Activated CD8-positive, alpha-beta memory T cell treated with anti-CD3 and anti-CD28 coated beads for 48 hours (primary cell): ENCODE results near the gene ADAMTS6.
"Not testable (repeated sequence)": the region's sequence is repeated elsewhere in the genome, so short reads cannot be mapped to it uniquely, and the experiment has no call there.

Experiments used
- DNase-seq, 3 experiments: peaks; one replicate each; pipeline ENCODE4 v3.0.0-alpha.2; 2020; ENCODE audit warnings: low read depth in 2 of 3, low spot score in 2 of 3

ADAMTS6 gene, protein sequence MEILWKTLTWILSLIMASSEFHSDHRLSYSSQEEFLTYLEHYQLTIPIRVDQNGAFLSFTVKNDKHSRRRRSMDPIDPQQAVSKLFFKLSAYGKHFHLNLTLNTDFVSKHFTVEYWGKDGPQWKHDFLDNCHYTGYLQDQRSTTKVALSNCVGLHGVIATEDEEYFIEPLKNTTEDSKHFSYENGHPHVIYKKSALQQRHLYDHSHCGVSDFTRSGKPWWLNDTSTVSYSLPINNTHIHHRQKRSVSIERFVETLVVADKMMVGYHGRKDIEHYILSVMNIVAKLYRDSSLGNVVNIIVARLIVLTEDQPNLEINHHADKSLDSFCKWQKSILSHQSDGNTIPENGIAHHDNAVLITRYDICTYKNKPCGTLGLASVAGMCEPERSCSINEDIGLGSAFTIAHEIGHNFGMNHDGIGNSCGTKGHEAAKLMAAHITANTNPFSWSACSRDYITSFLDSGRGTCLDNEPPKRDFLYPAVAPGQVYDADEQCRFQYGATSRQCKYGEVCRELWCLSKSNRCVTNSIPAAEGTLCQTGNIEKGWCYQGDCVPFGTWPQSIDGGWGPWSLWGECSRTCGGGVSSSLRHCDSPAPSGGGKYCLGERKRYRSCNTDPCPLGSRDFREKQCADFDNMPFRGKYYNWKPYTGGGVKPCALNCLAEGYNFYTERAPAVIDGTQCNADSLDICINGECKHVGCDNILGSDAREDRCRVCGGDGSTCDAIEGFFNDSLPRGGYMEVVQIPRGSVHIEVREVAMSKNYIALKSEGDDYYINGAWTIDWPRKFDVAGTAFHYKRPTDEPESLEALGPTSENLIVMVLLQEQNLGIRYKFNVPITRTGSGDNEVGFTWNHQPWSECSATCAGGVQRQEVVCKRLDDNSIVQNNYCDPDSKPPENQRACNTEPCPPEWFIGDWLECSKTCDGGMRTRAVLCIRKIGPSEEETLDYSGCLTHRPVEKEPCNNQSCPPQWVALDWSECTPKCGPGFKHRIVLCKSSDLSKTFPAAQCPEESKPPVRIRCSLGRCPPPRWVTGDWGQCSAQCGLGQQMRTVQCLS (N-terminal part only)

DNA sequence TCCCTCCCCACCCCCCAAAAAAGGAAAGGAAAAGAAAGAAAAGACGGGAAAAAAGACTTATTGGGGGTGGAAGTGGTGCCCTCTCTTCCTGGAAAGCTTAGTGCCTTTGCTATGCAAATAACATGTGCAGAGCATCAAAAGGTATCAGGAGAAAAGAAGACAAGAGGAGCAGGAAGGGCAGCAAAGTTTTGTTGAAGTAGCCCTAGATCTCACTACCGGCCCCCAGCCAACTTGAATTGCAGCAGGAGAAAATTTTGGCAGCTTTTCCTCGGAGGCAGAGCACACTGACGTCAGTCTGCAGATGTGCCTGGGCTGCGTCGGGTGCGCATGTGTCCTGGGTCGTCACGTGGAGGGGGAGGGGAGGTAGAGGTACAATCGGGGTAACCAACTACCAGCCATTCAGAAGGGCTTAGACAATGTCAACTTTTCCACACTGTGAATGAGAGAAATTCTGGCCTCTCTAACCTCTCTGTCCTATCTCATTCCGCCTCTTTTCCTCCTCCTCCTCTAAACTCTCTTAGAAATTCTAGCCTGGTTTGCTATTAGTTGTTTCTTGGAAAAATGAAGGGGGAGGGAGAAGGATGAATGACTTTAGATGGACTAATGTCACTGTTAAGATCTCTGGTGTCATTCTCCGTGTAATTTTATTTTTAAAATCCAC is at the start of gene ADAMTS6:
Gene ADAMTS6 (minus strand): TSS at position 286 of the 661 bp plus-strand sequence. CDS start 8,247 bp downstream, outside the sequence.
- peak; percentile 40 to 51 (median 51) for DNase-seq

DNA sequence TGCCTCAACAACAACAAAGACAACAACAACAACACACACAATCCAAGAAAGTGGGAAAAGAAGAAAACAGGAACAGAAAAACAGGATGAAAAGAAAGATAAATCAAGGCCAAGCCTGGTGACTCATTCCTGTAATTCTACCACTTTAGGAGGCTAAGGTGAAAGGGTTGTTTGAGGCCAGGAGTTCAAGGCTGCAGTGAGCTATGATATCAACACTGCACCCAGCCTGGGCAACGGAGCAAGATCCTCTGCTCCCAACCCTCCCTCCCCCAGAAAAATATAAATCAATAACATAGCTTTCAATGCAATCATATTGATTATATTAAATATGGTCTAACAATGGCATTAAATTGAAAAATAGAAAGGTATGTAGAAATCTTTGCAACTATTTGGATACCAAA is 49.2 kb upstream of the ADAMTS6 start:
- DNase-seq, result no peak

DNA sequence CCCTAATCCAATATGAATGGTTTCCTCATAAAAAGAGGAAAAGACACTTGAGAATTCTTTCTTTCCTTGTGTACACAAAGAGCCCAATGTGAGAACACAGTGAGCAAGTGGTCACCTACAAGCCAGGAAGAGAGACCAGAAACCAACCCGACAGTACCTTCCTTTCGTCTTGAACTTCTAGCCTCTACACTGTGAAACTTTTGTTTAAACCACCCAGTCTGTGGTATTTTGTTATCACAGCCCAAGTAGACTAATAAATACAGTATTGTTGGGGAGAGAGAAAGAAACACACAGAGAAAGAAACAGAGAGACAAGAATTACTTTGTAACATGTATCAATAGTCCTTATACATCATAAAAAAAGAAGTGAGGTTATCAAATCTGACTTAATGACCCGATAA is 44.0 kb upstream of the ADAMTS6 start:
- DNase-seq, result no peak

DNA sequence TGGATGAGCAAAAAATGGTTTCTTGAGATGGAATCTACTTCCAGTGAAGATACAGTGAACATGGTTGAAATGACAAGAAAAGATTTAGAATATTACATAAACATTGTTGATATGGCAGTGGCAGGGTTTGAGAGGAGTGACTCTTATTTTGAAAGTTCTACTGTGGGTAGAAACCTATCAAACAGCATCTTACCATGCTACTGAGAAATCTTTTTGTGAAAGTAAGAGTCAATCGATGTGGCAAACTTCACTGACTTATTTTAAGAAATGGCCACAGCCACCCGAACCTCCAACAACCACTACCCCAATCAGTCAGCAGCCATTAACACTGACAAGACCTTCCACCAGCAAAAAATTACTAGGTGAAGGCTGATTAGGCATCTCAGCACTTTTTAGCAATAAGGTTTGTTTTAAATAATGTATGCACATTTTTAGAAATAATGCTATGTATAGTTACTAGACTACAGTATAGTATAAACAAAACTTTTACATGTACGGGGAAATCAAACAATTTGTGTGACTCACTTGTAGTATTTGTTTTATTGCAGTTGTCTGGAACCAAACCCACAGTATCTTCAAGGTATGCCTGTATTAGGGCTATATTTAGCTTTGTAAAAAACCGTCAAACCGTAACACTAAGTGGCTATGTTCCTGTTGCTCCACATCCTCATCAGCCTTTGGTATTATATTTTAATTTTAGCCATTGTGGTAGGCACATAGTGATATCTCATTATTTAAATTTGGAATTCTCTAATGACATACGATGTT is 30.6 kb upstream of the ADAMTS6 start:
- DNase-seq, result no peak

DNA sequence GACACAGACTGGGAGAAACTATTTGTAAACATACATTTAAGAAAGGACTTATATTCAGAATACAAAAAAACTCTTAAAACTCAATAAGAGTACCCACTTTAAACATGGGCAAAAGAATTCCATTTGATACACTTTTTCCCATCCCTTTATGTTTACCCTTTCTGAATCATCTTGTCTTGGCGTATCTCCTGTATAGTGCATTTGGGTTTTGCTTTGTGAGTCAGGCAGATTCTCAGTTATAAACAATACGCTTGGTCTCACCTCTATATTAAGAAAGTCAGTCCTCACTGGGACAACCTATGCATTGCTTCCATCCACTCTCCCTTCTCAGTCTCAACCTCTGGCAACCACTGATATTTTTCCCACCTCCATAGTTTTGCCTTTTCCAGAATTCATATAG is 27.3 kb upstream of the ADAMTS6 start:
- DNase-seq, result no peak

DNA sequence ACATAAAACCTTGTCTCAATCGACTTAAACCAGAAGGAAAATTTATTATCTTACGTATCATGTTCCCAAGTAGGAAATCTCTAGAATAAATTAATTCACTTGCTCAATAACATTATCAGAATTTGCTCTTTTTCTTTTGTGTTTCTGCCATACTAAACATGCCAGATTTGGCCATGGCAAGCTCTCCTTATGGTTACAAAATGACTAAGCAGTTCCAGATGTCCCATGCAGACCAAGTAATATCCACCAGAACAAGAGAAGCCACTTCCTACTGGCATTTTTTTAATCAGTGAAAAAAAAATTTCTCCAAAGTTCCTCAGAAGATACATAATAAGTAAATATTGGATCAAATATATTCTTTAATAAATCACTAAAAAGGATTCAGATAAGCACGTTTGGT is 25.2 kb upstream of the ADAMTS6 start:
- DNase-seq, result no peak

DNA sequence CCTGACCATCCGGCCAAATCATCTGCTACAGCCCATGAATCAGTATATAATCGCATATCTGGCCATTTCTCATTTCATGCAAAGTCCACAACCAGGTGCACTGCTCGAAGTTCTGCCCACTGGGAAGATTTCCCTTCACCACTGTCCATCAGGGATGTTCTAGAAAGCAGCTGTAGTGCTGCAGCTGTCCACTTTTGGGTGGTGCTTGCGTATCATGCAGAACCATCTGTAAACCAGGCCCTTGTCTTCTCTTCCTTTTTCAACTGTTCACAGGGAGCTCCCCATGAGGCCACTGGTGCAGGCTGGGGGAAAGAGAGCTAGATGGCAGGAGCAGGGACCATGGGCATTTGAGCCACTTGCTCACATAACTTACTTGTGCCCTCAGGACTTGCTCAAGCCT is 7.4 kb upstream of the ADAMTS6 start:
- DNase-seq, result no peak

DNA sequence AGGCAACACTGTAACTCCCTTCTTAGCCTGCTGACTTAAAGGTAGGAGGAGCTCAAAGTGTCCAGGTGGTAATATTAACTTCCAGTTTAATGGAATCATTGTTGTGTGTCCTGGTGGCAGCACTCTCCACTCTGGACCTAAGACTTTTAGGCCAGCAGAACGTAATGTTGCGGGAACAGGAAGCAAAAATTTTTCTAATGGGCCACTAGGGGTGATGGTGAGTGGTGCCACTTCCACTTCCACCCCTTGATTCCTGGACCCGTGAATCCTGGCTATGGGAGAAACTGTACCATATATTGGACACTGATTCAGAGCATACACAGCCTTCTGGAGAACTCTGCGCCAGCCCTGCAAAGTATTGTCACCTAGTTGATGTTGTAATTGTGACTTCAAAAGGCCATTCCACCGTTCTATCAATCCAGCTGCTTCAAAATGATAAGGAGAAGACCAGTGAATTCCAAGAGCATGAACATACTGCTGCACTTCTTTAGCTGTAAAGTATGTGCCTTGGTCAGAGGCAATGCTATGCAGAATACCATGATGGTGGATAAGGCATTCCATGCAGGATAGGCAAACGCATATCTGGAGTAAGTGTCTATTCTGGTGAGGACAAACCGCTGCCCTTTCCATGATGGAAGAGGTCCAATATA is 6.4 kb upstream of the ADAMTS6 start:
- DNase-seq, result not testable (repeated sequence)

DNA sequence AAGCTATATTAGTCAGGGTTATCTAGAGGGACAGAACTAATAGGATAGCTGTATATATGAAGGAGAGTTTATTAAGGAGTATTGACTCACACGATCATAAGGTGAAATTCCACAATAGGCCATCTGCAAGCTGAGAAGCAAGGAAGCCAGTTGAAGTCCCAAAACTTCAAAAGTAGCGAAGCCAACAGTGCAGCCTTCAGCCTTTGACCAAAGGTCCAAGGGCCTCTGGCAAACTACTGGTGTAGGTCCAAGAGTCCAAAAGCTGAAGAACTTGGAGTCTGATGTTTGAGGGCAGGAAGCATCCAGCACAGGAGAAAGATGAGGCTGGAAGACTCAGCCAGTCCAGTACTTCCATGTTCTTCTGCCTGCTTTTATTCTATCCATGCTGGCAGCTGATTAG is 5.1 kb upstream of the ADAMTS6 start:
- not testable (repeated sequence) for DNase-seq

DNA sequence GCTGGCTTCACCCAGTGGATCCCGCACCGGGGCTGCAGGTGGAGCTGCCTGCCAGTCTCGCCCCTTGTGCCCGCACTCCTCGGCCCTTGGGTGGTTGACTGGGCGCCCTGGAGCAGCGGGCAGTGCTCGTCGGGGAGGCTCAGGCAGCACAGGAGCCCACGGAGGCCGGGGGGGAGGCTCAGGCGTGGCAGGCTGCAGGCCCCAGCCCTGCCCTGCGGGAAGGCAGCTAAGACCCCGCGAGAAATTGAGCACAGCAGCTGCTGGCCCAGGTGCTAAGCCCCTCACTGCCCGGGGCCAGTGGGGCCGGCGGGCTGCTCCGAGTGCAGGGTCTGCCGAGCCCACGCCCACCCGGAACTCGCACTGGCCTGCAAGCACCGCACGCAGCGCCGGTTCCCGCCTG is 3.7 kb upstream of the ADAMTS6 start:
- no peak for DNase-seq

DNA sequence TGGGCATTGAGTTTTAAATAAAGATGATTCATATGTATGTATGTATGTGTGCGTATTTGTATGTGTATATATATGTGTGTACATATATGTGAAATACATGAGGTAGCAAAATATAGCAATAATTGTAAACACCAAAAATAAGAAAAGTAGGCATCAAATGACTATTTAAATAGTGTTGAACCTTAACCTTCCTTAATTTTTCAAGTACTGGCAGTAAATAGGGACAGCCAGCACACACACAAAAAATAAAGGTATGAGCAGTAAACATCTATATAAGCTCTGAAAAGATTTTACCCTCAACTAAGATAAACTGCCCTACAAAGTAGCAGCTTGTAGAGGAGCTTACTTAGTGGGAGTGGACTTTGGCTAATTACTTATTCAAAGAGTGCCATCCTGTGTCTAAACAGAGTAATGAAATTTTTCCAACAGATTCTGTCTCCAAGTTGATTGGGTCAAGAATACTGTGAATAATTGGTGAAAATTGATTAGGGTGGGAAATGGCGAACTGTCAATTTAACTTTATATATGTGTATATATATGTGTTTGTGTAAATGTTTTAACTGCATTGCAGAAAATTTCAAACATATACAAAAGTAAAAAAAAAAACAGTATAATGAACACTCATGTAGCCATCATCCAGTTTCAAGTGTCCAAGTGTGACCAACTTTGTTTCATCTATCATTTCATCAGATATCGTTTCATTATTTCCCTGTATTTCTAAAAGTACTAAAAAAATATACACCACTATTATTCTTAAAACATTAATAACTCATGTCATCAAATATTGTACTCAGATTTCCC is 2.0 kb upstream of the ADAMTS6 start:
- no peak for DNase-seq

DNA sequence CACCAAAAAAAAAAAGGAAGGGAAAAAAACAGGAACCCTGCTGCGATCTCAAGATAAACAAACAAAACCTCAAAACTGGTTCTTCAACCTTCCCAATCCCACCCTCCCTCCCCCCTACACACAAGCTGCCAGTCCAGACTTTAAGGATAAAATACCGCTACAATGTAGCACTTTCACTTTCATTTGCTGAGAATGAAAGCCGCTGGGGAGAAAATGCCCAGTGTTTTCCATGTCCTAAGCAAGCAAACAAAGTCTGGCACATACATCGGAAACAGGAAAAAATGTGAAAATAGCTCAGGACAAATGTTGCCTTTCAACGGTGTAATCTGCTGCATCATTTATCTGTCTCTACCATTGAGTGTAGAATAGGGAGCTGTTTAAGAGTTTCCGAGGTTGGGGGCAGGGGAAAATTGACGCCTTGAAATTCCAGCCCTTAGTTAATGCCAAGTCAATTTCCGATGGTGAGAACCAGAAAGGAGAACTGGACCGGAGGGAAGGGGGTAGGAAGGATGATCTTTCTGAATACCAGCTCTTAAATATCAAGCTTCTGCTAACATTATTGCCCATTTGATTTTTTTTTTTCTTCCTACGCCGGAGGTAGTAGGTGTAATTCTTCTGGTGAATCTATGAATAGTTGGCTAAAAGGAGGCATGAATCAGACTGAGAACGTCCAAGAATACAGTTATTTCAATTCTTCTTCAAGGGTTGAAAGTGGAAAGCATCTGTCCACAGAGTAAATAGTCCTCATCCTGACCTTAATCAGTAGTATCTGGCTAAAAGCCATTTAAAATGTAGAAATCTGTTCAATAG is 1.2 kb upstream of the ADAMTS6 start:
- no peak for DNase-seq

DNA sequence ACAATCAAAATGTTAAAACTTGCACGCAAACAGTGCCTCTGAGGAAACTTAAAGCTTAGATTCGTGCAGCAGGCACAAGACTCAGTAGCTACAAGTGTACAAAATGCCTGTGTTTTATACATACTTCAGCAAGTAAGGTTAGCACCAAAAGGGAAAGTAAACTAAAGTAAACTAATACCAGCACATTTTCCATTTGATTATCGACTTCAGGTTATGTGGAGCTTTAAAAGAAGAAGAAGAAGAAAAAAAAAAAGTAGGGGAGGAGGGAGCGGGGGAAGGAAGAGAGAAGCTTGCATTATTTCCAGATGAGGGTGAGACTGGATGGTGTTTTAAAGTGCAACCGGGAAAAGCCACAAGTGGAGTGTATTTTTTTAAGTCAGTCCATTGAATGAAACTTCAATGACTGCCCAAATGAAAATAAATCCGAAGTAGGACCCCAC is 596 bp upstream of the ADAMTS6 start:
- DNase-seq, result no peak

DNA sequence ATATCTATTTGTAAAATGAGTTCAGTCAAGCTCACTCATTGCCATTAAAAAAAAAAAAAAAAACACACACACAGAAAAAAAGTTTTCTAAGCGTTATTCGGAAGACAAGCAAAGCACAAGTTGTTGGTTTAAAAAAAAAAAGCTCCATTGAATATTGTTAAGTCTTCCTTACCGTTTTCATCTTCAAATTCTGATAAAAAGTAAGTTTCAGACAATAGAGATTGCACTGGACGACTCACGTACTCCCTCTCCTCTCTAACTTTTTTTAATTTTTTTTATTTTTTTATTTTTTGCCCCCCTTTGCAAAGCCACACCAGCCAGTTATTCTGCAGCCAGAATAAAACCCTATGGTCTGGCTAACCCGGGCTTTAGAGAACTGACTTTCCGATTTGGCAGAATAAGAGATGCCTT is 544 bp downstream of the ADAMTS6 start:
- no peak for DNase-seq

DNA sequence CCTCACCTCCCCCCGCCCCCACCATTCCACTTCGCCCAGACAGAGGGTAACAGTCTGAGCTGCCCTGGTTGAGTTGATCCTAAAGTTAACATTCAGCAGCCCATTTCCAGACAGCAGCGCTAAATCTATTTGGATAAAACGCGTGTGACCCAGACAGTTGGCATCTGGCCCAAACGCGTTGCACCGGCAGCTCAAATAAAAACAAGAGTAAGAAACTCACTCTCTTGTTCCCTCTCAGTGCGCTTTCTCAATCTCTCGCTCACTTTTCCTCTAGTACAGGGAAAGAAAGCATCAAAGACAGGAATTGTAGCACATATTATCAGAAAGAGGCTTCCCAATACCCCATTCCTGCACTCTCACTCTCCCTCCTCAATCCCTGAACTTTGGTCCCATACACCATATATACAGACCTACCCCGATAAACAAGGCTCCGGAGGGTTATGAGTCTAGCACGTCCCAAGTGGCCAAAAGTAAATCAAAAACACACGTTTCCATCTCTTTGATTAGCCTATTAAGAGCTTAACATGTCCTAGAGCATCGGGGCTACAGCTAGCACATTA is 1.3 kb downstream of the ADAMTS6 start:
- DNase-seq, result no peak

DNA sequence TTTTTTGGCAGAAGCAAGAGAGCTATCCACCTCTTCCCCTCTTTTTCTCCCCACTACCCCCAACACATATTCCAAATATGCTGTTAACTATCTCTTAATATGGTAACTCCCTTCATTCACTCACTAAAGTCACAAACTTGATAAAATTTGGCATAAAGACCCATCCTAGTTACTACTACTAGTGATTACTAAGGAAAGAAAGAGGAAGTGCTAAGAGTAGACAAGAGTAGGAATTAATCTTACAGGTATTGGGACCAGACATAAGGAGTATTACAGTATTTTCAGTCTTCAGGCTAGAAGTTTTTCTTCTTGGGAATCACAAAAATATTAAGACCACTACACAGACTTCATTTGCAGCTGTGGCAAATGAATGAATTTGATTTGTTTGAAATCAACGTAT is 2.2 kb downstream of the ADAMTS6 start:
- no peak for DNase-seq

DNA sequence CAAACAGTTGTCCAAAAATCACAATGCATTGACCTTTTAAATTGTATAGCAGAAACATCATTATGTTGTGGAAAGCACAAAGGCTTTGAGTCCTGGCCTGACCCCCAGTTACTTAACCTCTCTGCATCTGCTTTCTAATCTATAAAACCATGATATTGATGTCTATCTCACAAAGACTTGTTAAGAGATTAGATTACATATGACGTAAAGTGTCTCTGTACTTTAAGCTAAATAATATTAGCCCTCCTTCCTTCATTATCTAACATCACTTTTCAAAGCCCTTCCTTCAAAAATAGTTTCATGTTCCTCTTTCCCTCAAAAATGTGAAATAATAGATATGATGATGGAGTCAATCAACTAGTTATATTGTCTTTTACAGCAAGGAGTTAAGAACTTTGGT is 3.4 kb downstream of the ADAMTS6 start:
- no peak for DNase-seq

DNA sequence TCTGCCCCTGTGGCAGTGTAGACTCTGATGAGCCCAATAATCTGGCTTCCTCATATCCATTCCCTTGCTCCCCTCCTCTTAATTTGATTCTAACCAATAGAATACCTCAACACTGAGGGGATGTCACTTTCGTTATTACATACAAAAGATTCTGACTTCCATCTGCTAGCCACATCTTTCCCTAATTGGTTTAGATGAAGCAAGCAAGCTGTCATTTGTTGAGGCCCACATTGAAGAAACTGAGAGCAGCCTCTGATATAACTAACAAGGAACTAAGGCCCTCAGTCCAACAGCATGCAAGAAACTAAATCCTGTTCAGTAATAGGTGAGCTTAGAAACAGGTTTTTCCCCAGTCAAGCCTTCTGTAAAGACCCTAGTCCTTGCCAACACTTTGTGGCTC is 5.8 kb downstream of the ADAMTS6 start:
- no peak for DNase-seq
